Measurements from ENCODE around the gene ATCAY.
"Not testable (repeated sequence)": the region's sequence is repeated elsewhere in the genome, so short reads cannot be mapped to it uniquely, and the experiment has no call there.

ATCAY gene

DNA sequence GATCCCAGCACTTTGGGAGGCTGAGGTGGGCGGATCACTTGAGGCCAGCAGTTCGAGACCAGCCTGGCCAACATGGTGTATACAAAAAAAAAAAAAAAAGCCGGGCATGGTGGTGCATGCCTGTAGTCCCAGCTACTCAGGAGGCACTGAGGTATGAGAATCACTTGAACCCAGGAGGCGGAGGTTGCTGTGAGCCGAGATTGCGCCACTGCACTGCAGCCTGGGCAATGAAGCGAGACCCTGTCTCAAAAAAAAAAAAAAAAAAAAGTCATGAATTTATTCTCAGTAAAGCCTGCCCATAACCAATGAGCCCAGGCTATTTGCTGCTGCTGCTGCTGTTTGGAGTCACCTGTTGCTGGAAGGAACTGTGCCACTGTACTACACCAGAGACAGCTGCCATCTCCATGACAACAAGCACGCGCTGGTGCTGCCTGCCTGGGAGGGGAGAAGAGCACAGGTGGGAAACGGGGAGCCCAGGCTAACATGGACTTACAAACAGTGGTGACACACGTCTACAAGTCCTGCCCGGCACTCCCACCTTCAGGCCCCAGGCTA lies 23.0 kb upstream of the ATCAY start:
- DNase-seq = peak; percentile 22

DNA sequence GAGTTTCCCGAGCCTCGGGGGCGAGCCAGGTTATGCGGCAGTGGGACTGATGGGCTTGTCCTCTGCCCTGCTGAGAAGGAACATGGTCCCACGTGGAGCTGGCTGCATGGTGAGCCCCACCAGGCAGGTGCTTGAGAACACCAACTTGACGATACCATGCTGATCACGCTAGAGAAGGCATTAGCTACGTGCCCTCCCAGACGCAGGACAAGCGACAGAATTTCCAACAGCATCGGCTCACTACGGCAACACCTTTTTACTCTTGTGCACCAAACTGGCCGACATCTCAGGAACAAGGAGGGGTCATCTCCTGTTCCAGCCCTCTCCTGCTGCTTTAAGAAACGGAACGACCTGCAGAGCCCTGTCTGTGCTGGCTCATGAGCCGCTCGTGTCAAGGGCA lies 20.0 kb upstream of the ATCAY start:
- DNase-seq = no peak

DNA sequence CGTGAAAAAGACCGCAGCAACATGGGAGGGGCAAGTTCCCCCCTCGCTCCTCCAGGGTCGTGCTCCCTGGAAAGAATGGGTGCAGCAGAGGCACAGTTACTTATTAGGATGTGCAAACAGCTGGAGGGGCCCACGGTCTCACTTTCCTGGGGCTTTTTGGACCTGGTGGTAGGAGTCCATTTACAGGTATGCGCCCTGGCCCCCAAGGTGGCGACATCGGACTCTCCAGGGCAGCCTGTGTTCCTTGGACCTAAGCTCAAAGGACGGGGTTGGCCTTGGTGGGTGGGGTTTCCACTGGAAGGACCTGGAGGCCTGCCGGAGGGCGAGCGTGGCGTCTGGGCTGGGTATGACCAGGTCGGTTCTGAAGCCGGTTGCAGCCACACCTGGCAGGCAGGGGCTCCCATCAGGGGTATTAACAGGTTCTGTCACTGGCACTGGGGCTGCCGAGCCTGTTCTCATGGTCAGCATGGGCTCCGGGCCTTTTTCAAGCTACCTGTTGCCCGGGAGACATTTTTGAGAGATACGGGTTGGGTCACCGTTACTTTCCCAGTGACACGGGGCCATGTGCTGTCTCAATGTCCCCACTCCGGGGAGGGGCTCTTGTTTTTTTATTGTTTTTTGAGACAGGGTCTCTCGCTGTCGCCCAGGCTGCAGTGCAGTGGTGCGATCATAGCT lies 17.5 kb upstream of the ATCAY start:
- DNase-seq = no peak

DNA sequence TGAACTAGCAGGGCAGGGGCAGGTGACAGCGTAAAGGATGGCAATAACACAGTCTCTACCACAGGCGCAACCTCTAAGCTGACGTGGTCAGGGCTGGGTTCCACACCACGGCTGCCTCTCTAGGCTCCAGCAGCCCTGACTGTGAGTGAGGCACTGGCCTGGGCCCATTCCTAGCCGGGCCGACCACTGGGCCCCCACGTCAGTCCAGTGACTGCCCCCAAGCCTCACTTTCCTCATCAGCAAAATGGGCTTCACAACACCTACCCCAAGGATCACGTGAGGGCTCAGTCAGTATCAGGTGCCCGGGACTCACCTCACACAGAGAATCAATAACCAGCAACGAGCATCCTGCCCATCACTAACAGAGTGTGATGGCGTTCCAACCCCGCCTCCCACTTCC lies 16.8 kb upstream of the ATCAY start:
- DNase-seq = no peak

DNA sequence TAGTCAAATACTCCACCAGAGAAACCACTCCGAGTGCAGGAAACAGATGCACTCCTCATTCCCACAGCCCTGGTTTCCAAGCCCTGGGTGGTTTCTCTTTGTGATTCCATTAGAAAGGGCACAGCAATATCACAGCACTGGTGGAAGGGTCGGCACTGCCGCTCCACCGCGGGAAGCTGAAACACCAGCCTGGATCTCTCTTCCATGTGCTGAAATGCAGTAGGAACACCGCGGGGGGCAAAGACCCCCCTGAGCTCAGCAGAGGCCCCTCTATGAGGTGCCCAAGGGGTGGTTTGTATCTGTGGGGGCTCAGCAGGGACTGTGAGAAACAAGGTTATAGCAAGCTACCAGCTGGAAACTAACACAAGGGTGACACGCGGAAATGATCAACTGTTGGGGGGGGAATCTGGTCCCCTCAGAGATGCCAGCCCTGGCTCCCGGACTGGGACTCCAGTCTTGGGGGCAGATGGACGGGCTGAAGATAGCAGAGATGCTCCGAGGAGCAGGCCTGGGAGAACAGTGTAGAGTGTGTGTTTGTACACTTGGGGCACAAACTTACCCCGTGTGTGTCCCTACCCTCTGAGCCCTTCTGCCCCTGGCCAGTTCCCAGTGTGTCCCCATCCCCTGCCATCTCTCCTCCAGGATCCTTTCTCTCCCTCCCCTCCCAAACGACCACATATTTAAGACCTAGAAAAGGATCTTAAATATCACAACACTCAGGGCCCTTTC lies 13.4 kb upstream of the ATCAY start:
- no peak for DNase-seq

DNA sequence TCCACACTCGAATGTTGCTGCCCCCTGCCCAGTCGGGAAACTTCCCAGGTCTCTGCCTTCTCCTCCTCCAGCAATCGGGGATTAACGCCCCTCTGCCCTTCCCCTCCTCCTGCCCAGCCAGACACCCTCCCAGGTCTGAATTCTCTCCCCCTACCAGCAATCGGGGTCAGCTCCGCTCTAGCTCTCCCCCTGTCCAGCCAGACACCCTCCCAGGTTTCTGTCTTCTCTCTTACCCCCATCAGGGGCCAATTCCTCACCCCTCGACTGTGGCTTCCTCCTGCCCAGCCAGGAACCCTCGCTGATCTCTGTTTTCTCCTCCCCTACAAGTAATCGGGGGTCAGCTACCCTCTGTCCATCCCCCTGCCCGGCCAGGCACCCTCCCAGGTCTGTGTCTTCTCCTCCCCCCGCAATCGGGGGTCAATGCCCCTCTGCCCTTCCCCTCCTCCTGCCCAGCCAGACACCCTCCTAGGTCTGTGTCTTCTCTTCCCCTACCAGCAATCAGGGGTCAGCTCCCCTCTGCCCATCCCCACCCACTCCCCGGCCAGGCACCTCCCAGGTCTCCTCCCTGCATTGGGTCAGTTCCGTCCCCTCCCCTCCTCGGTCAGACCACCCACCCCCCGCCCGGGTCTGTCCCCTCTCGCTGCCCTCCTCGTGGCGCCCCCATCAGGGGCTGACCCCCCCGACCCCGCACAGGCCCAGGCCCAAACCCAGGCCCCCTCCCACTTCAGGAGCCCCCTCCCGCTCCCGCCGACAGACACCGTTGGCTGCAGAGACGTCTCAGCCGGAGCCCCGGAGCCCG lies 12.3 kb upstream of the ATCAY start:
- DNase-seq = no peak

DNA sequence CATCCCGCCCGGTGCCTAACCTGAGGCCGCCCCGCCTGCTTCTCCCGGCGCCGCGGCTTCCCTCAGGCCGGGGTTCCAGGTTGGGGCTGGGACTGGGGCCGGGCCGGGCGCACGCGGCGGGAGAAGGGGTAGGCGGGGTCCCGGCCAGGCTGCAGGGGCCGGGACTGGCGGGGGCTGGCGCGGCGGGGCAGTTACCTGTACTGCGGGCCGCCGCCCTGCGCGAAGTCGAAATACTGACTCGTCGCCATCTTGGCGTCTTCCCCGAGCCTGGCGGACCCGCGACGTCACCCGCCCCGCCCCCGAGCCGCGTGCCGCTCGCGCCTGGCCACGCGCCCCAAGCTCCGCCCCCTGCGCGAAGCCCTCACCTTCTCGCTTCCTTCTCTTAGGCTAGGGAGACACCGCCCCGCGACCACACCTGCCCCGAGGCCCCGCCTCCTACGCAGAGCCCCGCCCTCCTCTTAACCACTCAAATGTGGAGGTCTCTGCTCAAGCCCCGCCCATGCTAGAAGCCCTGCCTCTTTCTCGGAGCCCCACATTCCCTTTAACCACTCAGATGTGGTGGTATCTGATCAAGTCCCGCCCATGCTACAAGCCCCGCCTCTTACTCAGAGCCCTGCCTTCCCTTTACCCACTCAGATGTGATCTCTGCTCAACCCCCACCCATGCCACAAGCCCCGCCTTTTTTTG lies 11.6 kb upstream of the ATCAY start, which contains the start of gene ZFR2:
ZFR2 (minus strand) TSS at position 269 of the 687 bp plus-strand sequence; CDS start at position 248, 21 bp downstream.
- DNase-seq = no peak

DNA sequence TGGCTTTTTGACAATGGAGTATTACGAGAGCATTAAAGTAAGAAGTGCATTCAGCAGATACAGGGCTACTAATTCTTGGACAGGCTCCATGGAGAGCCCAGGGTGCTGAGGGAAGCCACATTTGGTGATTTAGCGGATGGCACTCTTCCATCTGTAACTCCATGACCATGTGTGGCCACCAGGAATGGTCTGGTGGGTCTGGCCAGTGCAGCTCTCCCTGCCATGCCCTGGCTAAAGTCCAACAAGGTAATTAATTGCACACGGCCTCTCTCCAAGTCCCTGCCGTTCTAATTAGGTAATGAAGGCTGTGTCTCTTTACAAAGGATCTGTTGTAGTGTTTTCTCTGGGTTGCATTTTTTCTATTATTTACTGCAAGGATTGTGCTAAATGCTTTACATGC lies 7.3 kb upstream of the ATCAY start:
- no peak for DNase-seq

DNA sequence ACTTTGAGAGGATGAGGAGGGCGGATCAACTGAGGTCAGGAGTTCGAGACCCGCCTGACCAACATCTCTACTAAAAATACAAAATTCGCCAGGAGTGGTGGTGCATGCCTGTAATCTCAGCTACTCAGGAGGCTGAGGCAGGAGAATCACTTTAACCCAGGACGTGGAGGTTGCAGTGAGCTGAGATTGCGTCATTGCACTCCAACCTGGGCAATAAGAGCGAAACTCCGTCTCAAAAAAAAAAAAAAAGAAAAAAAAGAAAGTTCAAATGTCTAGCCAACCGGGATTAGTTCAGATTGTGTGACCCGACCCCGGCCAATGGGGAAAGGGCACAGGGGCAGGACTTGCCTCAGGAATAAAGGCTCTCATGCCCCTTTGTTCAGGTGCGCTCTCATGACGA lies 5.8 kb upstream of the ATCAY start:
- DNase-seq = not testable (repeated sequence)

DNA sequence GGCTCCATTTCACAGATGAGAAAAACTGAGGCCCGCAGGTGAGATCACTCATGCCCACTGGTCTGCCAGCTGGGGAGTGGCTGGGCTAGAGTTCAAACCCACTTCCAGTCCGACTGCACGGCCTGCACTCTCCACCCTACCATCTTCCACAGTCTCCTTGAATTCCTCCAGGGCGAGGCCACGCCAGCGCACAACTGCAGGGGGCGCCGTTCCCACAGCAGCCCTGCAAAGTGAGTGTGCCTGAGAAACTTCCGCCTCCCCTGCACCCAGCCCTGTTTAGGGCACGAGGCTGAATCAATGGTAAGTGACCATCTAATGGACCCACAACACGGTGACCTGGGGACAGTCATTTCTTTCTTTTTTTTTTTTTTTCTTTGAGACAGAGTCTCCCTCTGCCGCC lies 829 bp upstream of the ATCAY start:
- no peak for DNase-seq

DNA sequence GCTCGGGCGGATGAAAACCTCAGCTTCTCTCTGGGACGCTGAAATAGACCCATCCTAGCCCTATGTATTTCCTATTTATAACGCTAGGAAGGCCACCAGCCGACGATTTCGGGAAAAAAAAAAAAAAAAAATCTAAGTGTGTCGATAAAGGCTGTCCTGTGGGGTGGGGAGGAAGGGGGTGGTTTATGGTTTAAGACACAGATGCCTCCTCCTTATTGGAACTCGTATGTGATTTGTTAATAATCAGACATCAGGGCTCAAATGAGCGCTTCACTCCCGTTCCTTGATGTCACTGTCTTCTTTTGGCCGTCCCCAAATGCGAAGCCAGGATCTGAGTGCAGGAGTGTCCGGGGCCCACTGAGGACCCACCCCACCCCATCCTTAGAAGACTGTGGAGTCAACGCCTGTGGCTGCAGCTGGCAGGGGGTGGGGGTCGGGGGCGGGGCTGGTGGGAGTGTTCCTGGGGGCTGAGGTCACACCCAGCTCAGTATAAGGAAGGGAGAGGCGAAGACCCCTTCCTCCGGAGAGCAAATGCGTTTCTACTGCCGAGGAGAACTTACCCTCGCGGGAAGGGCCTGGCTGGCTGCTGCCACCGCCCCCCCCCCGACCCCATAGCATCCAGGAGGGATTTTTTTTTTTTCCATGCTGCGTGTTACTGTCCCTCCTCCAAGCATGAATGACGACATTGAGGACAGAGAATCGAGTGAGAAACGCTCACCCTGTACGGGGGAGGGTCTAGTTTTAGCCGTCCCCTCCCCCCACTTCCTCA lies 971 bp downstream of the ATCAY start:
- DNase-seq = no peak

DNA sequence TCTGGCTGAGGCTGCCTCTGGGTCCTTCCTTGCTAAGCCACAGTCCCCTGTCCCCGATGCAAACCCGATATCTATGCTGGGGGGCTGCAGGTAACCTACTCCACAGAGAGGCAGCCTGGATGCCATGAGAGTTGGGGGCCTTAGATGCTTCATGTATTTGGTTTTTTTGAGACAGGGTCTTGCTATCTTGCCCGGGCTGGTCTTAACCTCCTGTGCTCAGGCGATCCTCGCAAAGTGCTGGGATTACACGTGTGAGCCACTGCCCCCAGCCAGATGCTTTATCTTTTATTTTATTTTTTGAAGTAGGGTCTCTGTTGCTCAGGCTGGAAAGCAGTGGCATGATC lies 1.5 kb downstream of the ATCAY start:
- no peak for DNase-seq

DNA sequence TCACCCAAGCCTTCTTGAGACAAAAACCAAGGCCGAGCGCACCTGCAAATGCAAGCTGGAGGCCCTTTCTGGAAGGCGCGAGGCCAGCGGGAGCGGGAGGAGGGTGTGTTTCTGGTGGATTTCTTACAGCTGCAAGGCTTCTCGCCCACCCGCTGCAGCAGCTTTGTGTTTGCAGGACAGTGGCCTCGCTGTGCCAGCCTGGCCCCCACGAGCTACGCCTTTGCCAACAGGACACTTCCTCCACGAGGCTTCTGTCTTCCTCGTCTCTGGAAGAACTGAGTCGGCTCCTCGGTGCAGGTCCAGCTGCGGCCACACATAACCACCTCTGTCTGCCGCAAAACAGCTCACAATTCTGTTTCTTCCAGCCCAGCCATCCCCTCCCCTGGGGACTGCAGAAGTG lies 10.1 kb downstream of the ATCAY start:
- no peak for DNase-seq

DNA sequence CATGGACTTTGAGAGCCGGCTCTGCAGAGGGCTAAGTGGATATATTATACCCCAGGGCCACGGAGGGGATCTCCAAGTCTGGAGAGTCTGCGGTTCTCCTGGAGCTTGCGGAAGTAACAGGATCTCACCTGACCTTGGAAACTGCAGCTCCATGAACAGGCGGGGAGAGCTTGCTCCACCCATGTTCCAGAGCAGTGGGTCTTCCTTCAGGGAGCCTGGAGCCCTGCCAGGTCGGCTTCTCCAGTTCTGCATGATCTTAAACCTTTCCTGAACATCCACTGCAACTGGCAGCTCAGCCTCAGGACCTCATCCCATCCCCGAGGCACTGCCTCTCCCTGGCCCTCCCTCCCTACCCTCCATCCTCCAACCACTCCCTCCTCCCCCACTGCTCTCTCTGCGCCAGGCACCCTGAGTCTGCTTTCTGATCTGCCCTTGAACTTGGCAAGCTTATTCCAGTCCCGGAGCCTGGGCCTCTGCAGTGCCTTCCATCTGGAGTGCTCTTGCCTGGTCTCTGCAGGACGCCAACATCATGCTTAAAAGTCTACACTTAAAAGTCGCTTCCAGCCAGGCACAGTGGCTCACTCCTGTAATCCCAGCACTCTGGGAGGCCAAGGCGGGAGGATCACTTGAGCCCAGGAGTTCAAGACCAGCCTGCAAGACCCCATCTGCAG lies 13.2 kb downstream of the ATCAY start:
- peak; percentile 19 for DNase-seq

DNA sequence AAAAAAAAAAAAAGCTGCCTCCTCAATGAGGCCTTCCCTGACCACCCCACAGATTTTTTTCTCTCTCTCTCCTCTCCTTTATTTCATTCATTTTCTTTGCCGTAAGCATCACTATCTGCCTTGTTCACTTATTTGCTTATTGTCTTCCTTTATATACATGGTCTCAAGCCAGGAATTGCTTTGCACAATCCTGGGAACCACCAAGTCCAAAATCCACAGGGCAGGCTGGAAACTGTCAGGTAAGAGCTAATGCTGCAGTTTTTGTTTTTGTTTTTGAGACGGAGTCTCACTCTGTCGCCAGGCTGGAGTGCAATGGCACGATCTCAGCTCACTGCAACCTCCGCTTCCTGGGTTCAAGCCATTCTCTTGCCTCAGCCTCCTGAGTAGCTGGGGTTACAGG lies 14.5 kb downstream of the ATCAY start:
- DNase-seq = not testable (repeated sequence)

DNA sequence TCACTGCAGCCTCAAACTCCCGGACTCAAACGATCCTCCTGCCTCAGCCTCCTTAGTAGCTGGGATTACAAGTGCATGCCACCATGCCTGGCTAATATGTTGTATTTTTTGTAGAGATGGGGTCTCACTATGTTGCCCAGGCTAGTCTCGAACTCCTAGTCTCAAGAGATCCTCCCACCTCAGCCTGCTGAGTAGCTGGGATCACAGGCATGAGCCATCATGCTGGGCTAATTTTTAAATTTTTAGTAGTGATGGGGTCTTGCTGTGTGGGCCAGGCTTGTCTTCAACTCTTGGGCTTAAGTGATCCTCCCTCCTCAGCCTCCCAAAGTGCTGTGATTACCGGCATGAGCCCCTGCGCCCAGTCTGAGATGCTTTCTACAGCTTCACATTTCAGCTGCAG lies 15.3 kb downstream of the ATCAY start:
- DNase-seq = no peak

DNA sequence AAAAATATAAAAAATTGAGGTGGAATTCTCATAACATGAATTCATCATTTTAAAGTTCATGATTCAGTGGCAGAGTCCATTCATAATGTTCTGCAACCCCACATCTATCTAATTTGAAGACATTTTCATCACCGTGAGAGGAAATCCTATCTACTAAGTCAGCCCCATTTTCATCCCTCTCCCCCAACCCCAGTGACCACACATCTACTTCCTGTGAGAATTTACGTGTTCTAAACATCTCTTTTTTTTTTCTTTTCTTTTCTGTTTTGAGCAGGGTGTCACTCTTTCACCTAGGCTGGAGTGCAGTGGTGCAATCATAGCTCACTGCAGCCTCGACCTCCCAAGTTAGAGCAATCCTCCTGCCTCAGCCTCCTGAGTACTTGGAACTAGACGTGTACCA lies 17.5 kb downstream of the ATCAY start:
- DNase-seq = no peak

DNA sequence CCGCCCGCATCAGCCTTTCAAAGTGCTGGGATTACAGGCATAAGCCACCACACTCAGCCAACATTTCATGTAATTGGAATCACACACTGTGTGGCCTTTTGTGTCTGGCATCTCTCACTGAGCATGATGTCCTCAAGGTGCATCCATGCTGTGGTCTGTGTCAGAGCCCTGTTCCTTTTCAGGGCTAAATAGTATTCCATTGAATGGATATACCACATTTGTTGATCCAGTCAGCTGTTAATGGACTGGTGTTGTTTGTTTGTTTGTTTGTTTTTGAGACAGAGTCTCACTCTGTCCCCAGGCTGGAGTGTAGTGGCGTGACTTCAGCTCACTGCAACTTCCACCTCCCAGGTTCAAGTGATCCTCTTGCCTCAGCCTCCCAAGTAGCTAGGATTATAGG lies 17.9 kb downstream of the ATCAY start:
- no peak for DNase-seq

DNA sequence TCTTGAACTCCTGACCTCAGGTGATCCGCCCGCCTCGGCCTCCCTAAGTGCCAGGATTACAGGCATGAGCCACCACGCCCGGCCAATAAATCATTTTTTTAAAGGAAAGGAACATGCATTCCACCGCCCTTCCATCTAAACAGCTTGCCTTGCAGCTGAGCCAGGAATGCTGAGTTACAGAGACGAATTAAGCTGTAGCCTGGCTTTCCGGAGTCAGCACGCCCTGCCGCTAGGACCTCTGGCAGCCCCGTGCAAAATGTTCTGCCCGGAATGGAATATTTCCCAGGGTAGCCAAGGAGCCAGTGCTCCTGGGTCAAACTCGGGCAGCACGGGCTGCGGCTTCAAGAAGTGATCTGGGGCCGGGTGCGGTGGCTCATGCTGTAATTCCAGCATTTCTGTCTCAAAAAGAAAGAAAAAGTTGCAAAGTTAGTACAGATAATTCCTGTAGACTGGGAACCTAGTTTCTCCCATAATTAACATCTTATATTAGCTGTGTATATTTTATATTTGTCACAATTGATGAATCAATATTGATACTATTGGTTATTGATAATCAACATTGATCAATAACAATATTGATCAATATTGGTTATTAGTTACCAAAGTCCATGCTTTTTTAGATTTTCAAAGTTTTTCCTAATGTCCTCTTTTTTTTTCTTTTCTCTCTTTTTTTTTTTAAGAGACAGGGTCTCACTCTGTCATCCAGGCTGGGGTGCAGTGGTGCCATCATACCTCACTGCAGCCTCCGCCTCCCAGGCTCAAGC lies 19.2 kb downstream of the ATCAY start:
- DNase-seq = no peak

DNA sequence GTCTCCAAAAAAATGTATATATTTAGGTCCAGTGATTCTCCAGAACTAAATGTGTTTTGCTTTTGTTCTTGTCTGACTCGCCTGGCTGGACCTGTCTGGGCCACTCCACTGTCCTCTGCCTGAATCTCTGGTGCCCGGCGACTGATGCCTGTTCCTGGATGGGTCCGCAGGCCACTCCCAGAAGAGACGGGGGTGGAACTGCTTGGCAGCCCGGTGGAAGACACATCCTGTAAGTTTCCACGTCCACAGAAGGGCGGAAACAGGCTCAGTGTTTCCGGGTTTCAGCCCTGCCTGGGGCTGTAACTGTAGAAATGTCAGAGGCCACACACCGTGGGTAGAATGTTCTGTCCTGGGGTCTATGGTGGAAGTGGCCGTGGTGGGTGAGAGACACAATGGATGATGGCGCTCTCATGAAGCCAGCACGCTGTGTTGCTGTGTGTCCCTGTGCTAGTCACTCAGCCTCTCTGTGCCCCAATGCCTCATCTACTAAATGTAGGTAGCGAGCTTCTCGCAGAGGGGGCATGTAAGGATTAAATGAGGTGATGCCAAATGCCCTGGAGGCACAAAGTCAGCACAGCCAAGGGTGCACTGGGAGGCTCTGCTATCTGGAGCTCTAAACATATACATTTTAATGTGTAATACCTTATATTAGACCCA lies 22.0 kb downstream of the ATCAY start:
- DNase-seq = no peak

Data from NCI-H2029 (cell line).